ENCODE results near the gene CNTLN. TPM values are rescaled to one million over a fixed set of nuclear protein-coding genes. Genes with fewer than 3 reads are reported as not detected.

The CNTLN gene
- total and polyA plus RNA-seq, 2 experiments from 2014 or later = 17.7 to 21.8 TPM

DNA sequence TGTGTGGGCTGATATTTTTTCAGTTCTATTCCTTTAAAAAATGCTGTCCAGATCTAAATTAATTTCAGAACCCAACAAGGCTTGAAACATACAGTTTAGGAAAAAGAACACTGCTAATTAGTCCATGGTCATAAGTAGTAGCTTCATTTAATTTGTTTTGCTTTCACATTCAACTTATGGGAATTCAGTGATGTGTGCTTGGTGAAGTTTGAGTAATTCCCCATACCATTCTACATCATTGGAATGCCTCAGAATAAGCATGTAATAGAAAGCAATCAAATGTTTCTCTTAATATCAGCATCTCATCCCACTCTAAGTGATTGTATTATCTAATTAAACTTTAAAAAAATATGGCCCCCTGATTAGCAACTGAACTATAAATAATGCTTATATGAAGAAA, 2.7 kb downstream of the CNTLN start:
- DNase-seq (ENCODE audit: low spot score) (no peak), ATAC-seq (no peak)
- no peaks in the 10 kb centered on the region for H3K36me3 ChIP-seq (ENCODE audit: insufficient read depth)
- H2AFZ ChIP-seq = no peak overlapping the region
- H3K27me3 Mint-ChIP-seq (ENCODE audit: insufficient read depth, low read depth, poor library complexity) = peaks cover 20% of the 10 kb centered on the region
- peaks cover 54% of the 10 kb centered on the region for H3K79me2 ChIP-seq (replicated peaks; ENCODE audit: insufficient read depth)
- peaks cover 12% of the 10 kb centered on the region for H3K27me3 ChIP-seq (ENCODE audit: insufficient read depth)
- TF ChIP-seq EZH2 (IDR thresholded peaks at IDR 0.05; ENCODE audit: low read depth, unreplicated experiment) = no peak
- H3K4me3 Mint-ChIP-seq = no peak overlapping the region
- H3K4me1 Mint-ChIP-seq = peaks cover 11% of the 10 kb centered on the region; the same call in 2 of the 3 replicates
- no peaks in the 10 kb centered on the region for H3K9me3 Mint-ChIP-seq
- no peaks in the 10 kb centered on the region for H3F3A ChIP-seq (replicated peaks; ENCODE audit: low read depth)
- H3K4me2 ChIP-seq = no peak overlapping the region
- peaks cover 8% of the 10 kb centered on the region for H3K36me3 Mint-ChIP-seq (ENCODE audit: low read depth)
- no peak overlapping the region for H3K4me3 ChIP-seq
- H3K4me1 ChIP-seq (ENCODE audit: insufficient read depth) = 0 out of 2 replicates have a peak, but pooled peaks cover 6% of the 10 kb centered on the region
- no peaks in the 10 kb centered on the region for H3K9me2 ChIP-seq (ENCODE audit: insufficient read depth)
- no peak overlapping the region for H3K27ac Mint-ChIP-seq
- no peak overlapping the region for H3K27ac ChIP-seq (ENCODE audit: low read depth)
- no peaks in the 10 kb centered on the region for H4K20me1 ChIP-seq (replicated peaks; ENCODE audit: insufficient read depth)

DNA sequence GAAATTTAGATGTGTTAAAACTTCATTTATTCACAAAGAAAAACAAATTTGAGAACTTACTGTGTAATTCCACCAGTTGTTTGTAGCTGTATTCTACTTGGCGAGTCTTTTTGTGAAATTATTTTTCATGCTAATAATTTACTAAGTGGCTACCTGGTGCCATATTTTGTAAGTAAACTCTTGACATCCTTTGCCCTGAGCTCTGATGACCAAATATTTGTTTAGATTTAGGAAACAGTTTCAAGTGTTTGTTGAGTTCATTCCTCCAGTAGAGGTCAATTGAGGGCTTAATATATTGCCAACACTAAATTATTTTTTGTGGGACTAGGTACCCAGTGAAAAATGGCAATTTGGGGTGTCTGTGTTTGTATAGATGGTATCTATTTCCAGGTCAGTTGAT, 3.7 kb downstream of the CNTLN start:
- Histone ChIP-seq H3K4me2 (no peak overlapping the region), H3K79me2 (replicated peaks; ENCODE audit: insufficient read depth) (peaks cover 54% of the 10 kb centered on the region), H3K27me3 (ENCODE audit: insufficient read depth) (peaks cover 10% of the 10 kb centered on the region), H3K9me2 (ENCODE audit: insufficient read depth) (no peaks in the 10 kb centered on the region), H3K36me3 (ENCODE audit: insufficient read depth) (no peaks in the 10 kb centered on the region), H3F3A (replicated peaks; ENCODE audit: low read depth) (no peaks in the 10 kb centered on the region), H3K4me1 (ENCODE audit: insufficient read depth) (0 out of 2 replicates have a peak, but pooled peaks cover 6% of the 10 kb centered on the region), H3K27ac (ENCODE audit: low read depth) (no peak overlapping the region), H2AFZ (no peak overlapping the region), H4K20me1 (replicated peaks; ENCODE audit: insufficient read depth) (no peaks in the 10 kb centered on the region), H3K4me3 (no peak overlapping the region)
- Mint-ChIP-seq H3K27me3 (ENCODE audit: insufficient read depth, low read depth, poor library complexity) (peaks cover 17% of the 10 kb centered on the region), H3K4me1 (peaks cover 11% of the 10 kb centered on the region; the same call in 2 of the 3 replicates), H3K36me3 (ENCODE audit: low read depth) (peaks cover 8% of the 10 kb centered on the region), H3K4me3 (no peak overlapping the region), H3K27ac (no peak overlapping the region), H3K9me3 (no peaks in the 10 kb centered on the region)
- TF ChIP-seq ZNF331 (CRISPR knock-in tag; IDR thresholded peaks at IDR 0.05; ENCODE audit: low read depth) (no peak), ETS1 (IDR thresholded peaks at IDR 0.05) (no peak), CTCF (conservative IDR thresholded peaks at IDR 0.05; ENCODE audit: low read depth in 2 of 2) (no peak)
- TF ChIP-seq, protein P1, sequence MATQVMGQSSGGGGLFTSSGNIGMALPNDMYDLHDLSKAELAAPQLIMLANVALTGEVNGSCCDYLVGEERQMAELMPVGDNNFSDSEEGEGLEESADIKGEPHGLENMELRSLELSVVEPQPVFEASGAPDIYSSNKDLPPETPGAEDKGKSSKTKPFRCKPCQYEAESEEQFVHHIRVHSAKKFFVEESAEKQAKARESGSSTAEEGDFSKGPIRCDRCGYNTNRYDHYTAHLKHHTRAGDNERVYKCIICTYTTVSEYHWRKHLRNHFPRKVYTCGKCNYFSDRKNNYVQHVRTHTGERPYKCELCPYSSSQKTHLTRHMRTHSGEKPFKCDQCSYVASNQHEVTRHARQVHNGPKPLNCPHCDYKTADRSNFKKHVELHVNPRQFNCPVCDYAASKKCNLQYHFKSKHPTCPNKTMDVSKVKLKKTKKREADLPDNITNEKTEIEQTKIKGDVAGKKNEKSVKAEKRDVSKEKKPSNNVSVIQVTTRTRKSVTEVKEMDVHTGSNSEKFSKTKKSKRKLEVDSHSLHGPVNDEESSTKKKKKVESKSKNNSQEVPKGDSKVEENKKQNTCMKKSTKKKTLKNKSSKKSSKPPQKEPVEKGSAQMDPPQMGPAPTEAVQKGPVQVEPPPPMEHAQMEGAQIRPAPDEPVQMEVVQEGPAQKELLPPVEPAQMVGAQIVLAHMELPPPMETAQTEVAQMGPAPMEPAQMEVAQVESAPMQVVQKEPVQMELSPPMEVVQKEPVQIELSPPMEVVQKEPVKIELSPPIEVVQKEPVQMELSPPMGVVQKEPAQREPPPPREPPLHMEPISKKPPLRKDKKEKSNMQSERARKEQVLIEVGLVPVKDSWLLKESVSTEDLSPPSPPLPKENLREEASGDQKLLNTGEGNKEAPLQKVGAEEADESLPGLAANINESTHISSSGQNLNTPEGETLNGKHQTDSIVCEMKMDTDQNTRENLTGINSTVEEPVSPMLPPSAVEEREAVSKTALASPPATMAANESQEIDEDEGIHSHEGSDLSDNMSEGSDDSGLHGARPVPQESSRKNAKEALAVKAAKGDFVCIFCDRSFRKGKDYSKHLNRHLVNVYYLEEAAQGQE (IDR thresholded peaks at IDR 0.05; ENCODE audit: unreplicated experiment) = no peak
- DNase-seq (ENCODE audit: low spot score) = no peak
- no peak for ATAC-seq
